Peyer's patch (tissue), 4 donors: ENCODE measurements around the gene ORAI3.

Source experiments
- POLR2A ChIP-seq, 2 donors: fragments of 450-650 bp; IDR thresholded peaks; one replicate each; pipeline ENCODE4 v1.5.1; 2017; ENCODE audit warnings: antibody characterized with exemption in 2 of 2, mild to moderate bottlenecking in 2 of 2, moderate library complexity in 2 of 2
- TF ChIP-seq, protein P1 (sequence below), 6 experiments: fragments of 450-650 bp in 4 of 6; fragments of 200-600 bp in 2 of 6; sonication (generic) in 1 of 6; IDR thresholded peaks; one replicate each; pipeline ENCODE4 v1.5.1; 2017 to 2019; ENCODE audit warnings: antibody characterized with exemption in 6 of 6, mild to moderate bottlenecking in 3 of 6, moderate library complexity in 1 of 6

DNA sequence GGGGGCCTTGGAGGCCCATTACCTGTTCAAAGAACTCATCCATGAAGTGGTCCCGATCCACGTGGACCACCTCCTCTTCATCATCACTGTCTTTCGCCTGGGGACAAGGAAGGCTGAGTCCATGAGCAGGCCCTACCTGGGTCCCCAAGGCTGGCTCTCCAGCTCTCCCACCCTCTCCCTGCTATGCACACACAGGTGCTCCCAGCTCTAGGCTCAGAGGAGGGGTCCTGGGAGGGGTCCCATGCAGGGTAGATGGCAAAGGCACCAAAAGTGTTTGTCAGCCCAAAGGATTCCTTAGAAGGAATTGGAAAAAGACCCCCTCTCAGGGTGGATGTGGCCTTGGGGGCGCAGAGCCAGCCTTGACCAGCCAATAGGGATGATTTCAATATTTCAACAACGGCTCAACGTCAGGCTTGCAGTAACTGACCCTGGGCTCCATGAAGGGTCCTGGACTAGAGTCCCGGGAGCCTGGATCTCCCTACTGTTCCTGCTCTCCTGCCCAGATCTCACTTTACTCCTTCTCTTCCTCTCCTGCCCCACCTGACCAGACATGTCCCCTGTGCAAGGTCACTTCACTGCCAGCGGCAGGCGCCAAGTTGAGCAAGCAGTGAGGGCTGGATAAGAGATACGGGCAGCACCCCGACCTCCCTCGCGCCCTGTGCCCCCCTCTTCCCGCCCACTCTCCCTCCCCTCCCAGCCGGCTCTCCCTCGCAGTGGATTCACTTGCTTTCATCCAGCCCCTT is 52.8 kb downstream of the ORAI3 start:
- TF ChIP-seq, protein P1, sequence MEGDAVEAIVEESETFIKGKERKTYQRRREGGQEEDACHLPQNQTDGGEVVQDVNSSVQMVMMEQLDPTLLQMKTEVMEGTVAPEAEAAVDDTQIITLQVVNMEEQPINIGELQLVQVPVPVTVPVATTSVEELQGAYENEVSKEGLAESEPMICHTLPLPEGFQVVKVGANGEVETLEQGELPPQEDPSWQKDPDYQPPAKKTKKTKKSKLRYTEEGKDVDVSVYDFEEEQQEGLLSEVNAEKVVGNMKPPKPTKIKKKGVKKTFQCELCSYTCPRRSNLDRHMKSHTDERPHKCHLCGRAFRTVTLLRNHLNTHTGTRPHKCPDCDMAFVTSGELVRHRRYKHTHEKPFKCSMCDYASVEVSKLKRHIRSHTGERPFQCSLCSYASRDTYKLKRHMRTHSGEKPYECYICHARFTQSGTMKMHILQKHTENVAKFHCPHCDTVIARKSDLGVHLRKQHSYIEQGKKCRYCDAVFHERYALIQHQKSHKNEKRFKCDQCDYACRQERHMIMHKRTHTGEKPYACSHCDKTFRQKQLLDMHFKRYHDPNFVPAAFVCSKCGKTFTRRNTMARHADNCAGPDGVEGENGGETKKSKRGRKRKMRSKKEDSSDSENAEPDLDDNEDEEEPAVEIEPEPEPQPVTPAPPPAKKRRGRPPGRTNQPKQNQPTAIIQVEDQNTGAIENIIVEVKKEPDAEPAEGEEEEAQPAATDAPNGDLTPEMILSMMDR (IDR thresholded peaks at IDR 0.05), result no peak
- TF ChIP-seq POLR2A (IDR thresholded peaks at IDR 0.05), result no peak
